ENCODE measurements around the gene EIF4E3. TPM values are rescaled to one million over a fixed set of nuclear protein-coding genes. Genes with fewer than 3 reads are reported as not detected.

Gene EIF4E3
- total and polyA plus RNA-seq, 10 donors, result 5.0 to 52.3 (median 37.3) TPM

DNA sequence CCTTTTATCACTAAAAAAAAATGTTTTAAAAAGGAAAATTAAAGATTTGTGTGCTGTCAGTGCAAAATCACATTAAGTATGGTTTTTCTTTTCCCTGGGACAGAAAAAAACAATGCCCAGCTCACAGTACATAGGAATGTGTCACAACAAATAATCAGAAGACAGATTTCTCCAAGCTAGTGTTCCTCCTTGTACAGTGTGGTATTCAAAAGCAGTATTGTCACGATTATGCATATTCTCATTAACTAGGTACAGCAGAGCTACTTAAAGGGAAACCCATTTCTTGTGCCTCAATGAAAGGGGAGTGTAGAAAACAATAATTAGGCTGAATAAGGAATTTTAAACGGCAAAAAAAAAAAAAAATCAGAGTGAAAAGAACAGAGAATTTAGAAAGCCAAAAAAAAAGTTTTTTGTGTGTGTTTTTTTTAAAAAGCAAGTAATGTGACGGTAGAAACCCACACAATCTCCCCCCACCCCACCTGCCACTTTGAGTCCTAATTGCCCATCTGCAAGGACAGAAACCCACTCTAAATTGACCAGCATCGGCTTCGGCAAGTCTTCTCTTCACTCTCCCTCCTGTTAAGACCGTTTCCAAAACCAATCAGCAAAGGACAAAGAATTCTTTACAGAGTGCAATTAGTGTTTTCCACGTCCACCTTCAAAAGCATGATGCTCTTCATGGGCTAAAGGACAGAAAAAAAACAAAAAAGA, 41.0 kb downstream of the EIF4E3 start:
- no peak overlapping the region for H3K27ac ChIP-seq
- WGBS, 5 donors, result 82 to 94% (median 93%) methylated on average over 7 of the region's 7 CpGs
- TF ChIP-seq POLR2AphosphoS5 (IDR thresholded peaks at IDR 0.05) (no peak), POLR2A (IDR thresholded peaks at IDR 0.05) (no peak)
- TF ChIP-seq, protein P1, sequence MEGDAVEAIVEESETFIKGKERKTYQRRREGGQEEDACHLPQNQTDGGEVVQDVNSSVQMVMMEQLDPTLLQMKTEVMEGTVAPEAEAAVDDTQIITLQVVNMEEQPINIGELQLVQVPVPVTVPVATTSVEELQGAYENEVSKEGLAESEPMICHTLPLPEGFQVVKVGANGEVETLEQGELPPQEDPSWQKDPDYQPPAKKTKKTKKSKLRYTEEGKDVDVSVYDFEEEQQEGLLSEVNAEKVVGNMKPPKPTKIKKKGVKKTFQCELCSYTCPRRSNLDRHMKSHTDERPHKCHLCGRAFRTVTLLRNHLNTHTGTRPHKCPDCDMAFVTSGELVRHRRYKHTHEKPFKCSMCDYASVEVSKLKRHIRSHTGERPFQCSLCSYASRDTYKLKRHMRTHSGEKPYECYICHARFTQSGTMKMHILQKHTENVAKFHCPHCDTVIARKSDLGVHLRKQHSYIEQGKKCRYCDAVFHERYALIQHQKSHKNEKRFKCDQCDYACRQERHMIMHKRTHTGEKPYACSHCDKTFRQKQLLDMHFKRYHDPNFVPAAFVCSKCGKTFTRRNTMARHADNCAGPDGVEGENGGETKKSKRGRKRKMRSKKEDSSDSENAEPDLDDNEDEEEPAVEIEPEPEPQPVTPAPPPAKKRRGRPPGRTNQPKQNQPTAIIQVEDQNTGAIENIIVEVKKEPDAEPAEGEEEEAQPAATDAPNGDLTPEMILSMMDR (IDR thresholded peaks at IDR 0.05 in 8 of 11, conservative IDR thresholded peaks at IDR 0.05 in 3 of 11), result no peak
- DNase-seq, result no peak
- H3K36me3 ChIP-seq, result peaks cover 0 to 68% (median 14%) of the 10 kb centered on the region in 6 donors
- H3K27me3 ChIP-seq (replicated peaks in 1 of 7), result no peaks in the 10 kb centered on the region
- no peaks in the 10 kb centered on the region for H3K9me3 ChIP-seq
- H3K4me3 ChIP-seq, result no peak overlapping the region
- peaks cover 0 to 31% (median 17%) of the 10 kb centered on the region in 6 donors for H3K4me1 ChIP-seq
- intact Hi-C loops (cut with DNase I; ENCODE audit: low total_unique reads), result no loop called here

DNA sequence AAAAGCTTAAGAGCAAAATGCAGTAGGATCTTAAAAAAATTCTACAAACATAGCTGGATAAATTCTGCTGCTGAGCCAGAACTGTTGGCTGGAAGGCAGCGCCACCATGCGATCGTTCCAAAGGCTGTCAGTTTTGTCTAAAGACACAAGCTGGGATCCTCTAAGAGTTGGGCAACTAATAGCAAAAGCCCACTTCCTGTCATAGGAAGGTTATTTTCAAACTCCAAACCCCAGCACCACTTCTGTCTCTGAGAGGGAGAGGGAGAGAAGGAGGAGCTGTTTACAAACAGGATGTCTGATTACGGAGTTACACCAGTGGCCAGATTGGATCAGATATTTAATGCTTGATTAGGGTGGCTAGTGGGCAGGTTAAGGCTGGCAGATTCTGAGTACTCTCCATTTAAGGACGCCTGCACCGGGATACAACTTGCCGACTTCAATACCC, 44.0 kb downstream of the EIF4E3 start:
- intact Hi-C loops (cut with DNase I; ENCODE audit: low total_unique reads), result no loop called here
- Histone ChIP-seq H3K4me1 (peaks cover 0 to 30% (median 17%) of the 10 kb centered on the region in 6 donors), H3K27me3 (replicated peaks in 1 of 7) (no peaks in the 10 kb centered on the region), H3K4me3 (no peak overlapping the region), H3K36me3 (peaks cover 0 to 46% (median 4%) of the 10 kb centered on the region in 6 donors), H3K9me3 (no peaks in the 10 kb centered on the region), H3K27ac (peak overlapping the region in 3 of 8 donors; percentile 8 to 53 (median 40))
- DNase-seq, result no peak
- WGBS, 5 donors, result 26 to 40% (median 35%) methylated on average over 7 of the region's 7 CpGs
- TF ChIP-seq, protein P1 (IDR thresholded peaks at IDR 0.05 in 8 of 11, conservative IDR thresholded peaks at IDR 0.05 in 3 of 11), result peak in 8 of 11 experiments; percentile 34 to 61 (median 50)
- TF ChIP-seq POLR2AphosphoS5 (IDR thresholded peaks at IDR 0.05) (peak in 1 of 3 donors; percentile 46), POLR2A (IDR thresholded peaks at IDR 0.05) (no peak)

DNA sequence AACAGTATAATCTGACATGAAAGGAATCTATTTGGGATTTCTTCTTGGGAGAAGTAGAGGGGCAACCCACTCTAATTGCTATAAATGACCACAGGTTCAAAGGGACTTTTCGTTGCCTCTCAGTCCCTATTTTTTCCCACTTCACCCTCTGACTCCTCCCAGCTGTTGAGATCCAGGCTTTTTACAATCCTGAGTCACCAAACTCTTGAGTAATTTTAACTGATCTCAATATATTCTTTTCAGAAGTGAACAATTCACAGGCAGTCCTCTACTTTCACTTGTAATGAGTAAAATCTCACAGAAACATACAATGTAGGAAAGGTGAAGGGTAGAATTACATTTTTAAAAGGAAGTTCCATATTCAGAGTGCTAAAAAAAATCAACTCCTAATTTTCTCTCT, 44.6 kb downstream of the EIF4E3 start:
- Histone ChIP-seq H3K36me3 (peaks cover 0 to 40% (median 2%) of the 10 kb centered on the region in 6 donors), H3K27ac (peak overlapping the region in 1 of 8 donors; percentile 40), H3K27me3 (replicated peaks in 1 of 7) (no peaks in the 10 kb centered on the region), H3K9me3 (no peaks in the 10 kb centered on the region), H3K4me1 (peaks cover 0 to 30% (median 17%) of the 10 kb centered on the region in 6 donors), H3K4me3 (no peak overlapping the region)
- no peak for DNase-seq
- TF ChIP-seq POLR2A (IDR thresholded peaks at IDR 0.05) (no peak), POLR2AphosphoS5 (IDR thresholded peaks at IDR 0.05) (no peak)
- TF ChIP-seq, protein P1 (IDR thresholded peaks at IDR 0.05 in 8 of 11, conservative IDR thresholded peaks at IDR 0.05 in 3 of 11), result no peak
- intact Hi-C loops (cut with DNase I; ENCODE audit: low total_unique reads), result no loop called here
- WGBS, 5 donors, result 36 to 74% (median 60%) methylated on average over 1 of the region's 1 CpG

DNA sequence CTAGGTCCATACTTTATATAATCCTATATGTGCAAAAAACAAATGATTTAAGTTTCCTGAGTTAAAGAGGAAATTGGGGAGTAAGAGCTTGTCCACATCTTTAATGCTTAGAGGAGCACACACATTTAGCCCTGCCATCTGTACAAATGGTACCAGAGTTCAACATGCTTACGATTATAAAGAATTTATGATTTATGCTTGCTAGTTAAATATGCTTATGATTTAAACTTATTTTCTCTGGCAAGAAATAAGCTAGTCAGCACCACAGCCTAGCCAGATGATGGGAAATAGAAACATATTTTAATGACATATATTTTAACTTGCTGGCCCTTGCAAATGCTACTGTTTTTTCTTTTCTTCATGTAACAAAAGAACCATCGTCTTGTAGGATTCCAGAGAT, 48.3 kb downstream of the EIF4E3 start:
- TF ChIP-seq POLR2A (IDR thresholded peaks at IDR 0.05), result no peak
- TF ChIP-seq, protein P1 (IDR thresholded peaks at IDR 0.05 in 8 of 11, conservative IDR thresholded peaks at IDR 0.05 in 3 of 11), result no peak
- TF ChIP-seq POLR2AphosphoS5 (IDR thresholded peaks at IDR 0.05), result no peak
- intact Hi-C loops (cut with DNase I; ENCODE audit: low total_unique reads), result no loop called here
- 82 to 91% (median 88%) methylated on average over 2 of the region's 2 CpGs for WGBS, 5 donors

More for the DNA sequence above, 48.3 kb downstream of the EIF4E3 start:
- DNase-seq, result no peak
- no peak overlapping the region for H3K27ac ChIP-seq
- no peak overlapping the region for H3K4me3 ChIP-seq
- no peaks in the 10 kb centered on the region for H3K27me3 ChIP-seq (replicated peaks in 1 of 7)
- H3K9me3 ChIP-seq, result no peaks in the 10 kb centered on the region
- H3K4me1 ChIP-seq, result peaks cover 0 to 16% (median 10%) of the 10 kb centered on the region in 6 donors
- peaks cover 0 to 19% (median 0%) of the 10 kb centered on the region in 6 donors for H3K36me3 ChIP-seq

Data from spleen (tissue), 11 donors.